Loucy (cell line): ENCODE results near the gene ASXL1.

Experiments
- EZH2phosphoT487 ChIP-seq: fragments of 200-600 bp; IDR thresholded peaks from 2 replicates; pipeline ENCODE4 v1.6.1; 2018; ENCODE audit warnings: antibody characterized with exemption, mild to moderate bottlenecking, moderate library complexity, borderline replicate concordance
- TF ChIP-seq, protein P1 (sequence below): fragments of 200-600 bp; sonication (generic); conservative IDR thresholded peaks from 2 replicates; pipeline ENCODE4 v1.5.1; 2014; ENCODE audit warnings: mild to moderate bottlenecking, antibody characterized with exemption, low read length

DNA sequence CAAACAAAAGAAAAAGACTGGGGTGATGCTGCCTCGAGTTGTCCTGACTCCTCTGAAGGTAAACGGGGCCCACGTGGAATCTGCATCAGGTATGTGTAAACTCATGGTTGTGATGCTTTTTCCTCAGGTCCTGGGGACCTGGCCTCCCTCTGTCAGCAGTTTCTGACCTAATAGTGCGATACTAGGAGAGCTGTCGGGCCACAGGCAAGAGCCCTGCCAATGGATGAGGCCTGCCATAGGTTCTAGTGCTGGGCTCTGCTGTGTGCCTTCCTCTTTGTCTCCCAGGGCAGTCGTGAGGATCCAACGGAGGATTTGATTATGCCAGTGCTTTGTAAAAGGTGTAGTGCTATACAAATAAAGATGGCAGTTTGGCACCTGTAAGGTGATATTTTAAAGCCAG is 71.2 kb downstream of the ASXL1 start:
- TF ChIP-seq, protein P1, sequence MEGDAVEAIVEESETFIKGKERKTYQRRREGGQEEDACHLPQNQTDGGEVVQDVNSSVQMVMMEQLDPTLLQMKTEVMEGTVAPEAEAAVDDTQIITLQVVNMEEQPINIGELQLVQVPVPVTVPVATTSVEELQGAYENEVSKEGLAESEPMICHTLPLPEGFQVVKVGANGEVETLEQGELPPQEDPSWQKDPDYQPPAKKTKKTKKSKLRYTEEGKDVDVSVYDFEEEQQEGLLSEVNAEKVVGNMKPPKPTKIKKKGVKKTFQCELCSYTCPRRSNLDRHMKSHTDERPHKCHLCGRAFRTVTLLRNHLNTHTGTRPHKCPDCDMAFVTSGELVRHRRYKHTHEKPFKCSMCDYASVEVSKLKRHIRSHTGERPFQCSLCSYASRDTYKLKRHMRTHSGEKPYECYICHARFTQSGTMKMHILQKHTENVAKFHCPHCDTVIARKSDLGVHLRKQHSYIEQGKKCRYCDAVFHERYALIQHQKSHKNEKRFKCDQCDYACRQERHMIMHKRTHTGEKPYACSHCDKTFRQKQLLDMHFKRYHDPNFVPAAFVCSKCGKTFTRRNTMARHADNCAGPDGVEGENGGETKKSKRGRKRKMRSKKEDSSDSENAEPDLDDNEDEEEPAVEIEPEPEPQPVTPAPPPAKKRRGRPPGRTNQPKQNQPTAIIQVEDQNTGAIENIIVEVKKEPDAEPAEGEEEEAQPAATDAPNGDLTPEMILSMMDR: no peak
- TF ChIP-seq EZH2phosphoT487: no peak
